Progenitor cell of endocrine pancreas (in vitro differentiated cells): Measurements from ENCODE around the gene CRIP3. TPM values are rescaled to one million over a fixed set of nuclear protein-coding genes. Genes with fewer than 3 reads are reported as not detected.
A peak's percentile ranks its signal among the peaks of the same experiment; 100 is the strongest.

Experiments used
- DNase-seq: peaks from one replicate; pipeline ENCODE4 v3.0.0; 2021; ENCODE audit warnings: low spot score; ENCODE audit not compliant: unreplicated experiment
- H3K27ac Mint-ChIP-seq: 2 replicates; pipeline ENCODE4 v1.8.0; 2021; ENCODE audit warnings: mild to moderate bottlenecking, moderate library complexity, mixed read lengths
- H3K27me3 Mint-ChIP-seq: 2 replicates; pipeline ENCODE4 v1.8.0; 2021; ENCODE audit warnings: mixed read lengths
- H3K36me3 Mint-ChIP-seq: 2 replicates; pipeline ENCODE4 v1.8.0; 2022; ENCODE audit warnings: mixed read lengths; ENCODE audit not compliant: insufficient read depth
- H3K4me1 Mint-ChIP-seq: 2 replicates; pipeline ENCODE4 v1.8.0; 2021; ENCODE audit warnings: low read depth, mixed read lengths
- H3K4me3 Mint-ChIP-seq: 2 replicates; pipeline ENCODE4 v1.8.0; 2021; ENCODE audit warnings: low read depth, mild to moderate bottlenecking, moderate library complexity, mixed read lengths
- H3K9me3 Mint-ChIP-seq: 2 replicates; pipeline ENCODE4 v1.8.0; 2021; ENCODE audit warnings: low read depth, mixed read lengths
- CTCF ChIP-seq: fragments of 200-600 bp; sonication (generic); IDR thresholded peaks from one replicate; pipeline ENCODE4 v1.5.0; 2021; ENCODE audit warnings: antibody characterized with exemption, mild to moderate bottlenecking; ENCODE audit not compliant: unreplicated experiment
- total RNA-seq: library from RNA; stranded (reverse); gene quantifications from 2 replicates; pipeline ENCODE4 v1.2.1, GENCODE V29; 2021

CRIP3 gene
- total RNA-seq, 1 donor from 2014 or later = 2.3 TPM

- TF ChIP-seq CTCF = no peak
- Mint-ChIP-seq H3K4me1 (peaks cover 17% of the 10 kb centered on the region), H3K9me3 (no peaks in the 10 kb centered on the region), H3K27me3 (peaks cover 87% of the 10 kb centered on the region), H3K36me3 (no peaks in the 10 kb centered on the region), H3K4me3 (no peak overlapping the region), H3K27ac (no peak overlapping the region)
- no peak for DNase-seq
These were observed 39.2 kb downstream of the CRIP3 start for GRCh38 chr6:43269273-43270007.

GRCh38 chr6:43268782-43269272 is 39.8 kb downstream of the CRIP3 start:
- peaks cover 17% of the 10 kb centered on the region for H3K4me1 Mint-ChIP-seq
- H3K27me3 Mint-ChIP-seq = peaks cover 84% of the 10 kb centered on the region
- no peak overlapping the region for H3K4me3 Mint-ChIP-seq
- H3K27ac Mint-ChIP-seq = no peak overlapping the region
- no peaks in the 10 kb centered on the region for H3K36me3 Mint-ChIP-seq
- no peak for TF ChIP-seq CTCF
- H3K9me3 Mint-ChIP-seq = no peaks in the 10 kb centered on the region
- DNase-seq = no peak

GRCh38 chr6:43268355-43268700 is 40.3 kb downstream of the CRIP3 start:
- Mint-ChIP-seq H3K9me3 (no peaks in the 10 kb centered on the region), H3K27ac (no peak overlapping the region), H3K4me3 (no peak overlapping the region), H3K36me3 (no peaks in the 10 kb centered on the region), H3K27me3 (peaks cover 84% of the 10 kb centered on the region), H3K4me1 (peaks cover 17% of the 10 kb centered on the region)
- TF ChIP-seq CTCF = no peak
- no peak for DNase-seq

- H3K4me1 Mint-ChIP-seq = peaks cover 17% of the 10 kb centered on the region
- peak overlapping the region; percentile 70 for H3K27ac Mint-ChIP-seq
- H3K4me3 Mint-ChIP-seq = no peak overlapping the region
- no peaks in the 10 kb centered on the region for H3K36me3 Mint-ChIP-seq
- no peak for TF ChIP-seq CTCF
- DNase-seq = no peak
- H3K27me3 Mint-ChIP-seq = peaks cover 78% of the 10 kb centered on the region
- no peaks in the 10 kb centered on the region for H3K9me3 Mint-ChIP-seq
These were observed 40.8 kb downstream of the CRIP3 start for GRCh38 chr6:43267619-43268354.

GRCh38 chr6:43265564-43265963 is 43.1 kb downstream of the CRIP3 start:
- no peak for TF ChIP-seq CTCF
- H3K4me1 Mint-ChIP-seq = peaks cover 18% of the 10 kb centered on the region
- no peaks in the 10 kb centered on the region for H3K36me3 Mint-ChIP-seq
- no peak overlapping the region for H3K27ac Mint-ChIP-seq
- DNase-seq = no peak
- no peaks in the 10 kb centered on the region for H3K9me3 Mint-ChIP-seq
- peaks cover 66% of the 10 kb centered on the region for H3K27me3 Mint-ChIP-seq
- no peak overlapping the region for H3K4me3 Mint-ChIP-seq
